Fibroblast of villous mesenchyme (primary cell): ENCODE data around the gene LRPPRC. TPM values are rescaled to one million over a fixed set of nuclear protein-coding genes. Genes with fewer than 3 reads are reported as not detected.

ENCODE experiments used
- DNase-seq: peaks from one replicate; pipeline ENCODE4 v3.0.0-alpha.2; 2010; ENCODE audit warnings: low read depth
- H3K4me3 ChIP-seq: 2 replicates; pipeline ENCODE4 v1.5.1; 2011; ENCODE audit warnings: low read depth, mild to moderate bottlenecking, low read length
- CTCF ChIP-seq: IDR thresholded peaks from 2 replicates; pipeline ENCODE4 v1.5.1; 2012; ENCODE audit warnings: low read depth, mild to moderate bottlenecking, low read length; ENCODE audit not compliant: insufficient read depth
- total RNA-seq: library from RNA; depleted of rRNA; stranded (reverse); fragments of >200 nt; gene quantifications from 2 replicates; pipeline ENCODE4 v1.2.3, GENCODE V29; 2012

Gene LRPPRC
- total RNA-seq, 1 donor, result 63.9 TPM

DNA sequence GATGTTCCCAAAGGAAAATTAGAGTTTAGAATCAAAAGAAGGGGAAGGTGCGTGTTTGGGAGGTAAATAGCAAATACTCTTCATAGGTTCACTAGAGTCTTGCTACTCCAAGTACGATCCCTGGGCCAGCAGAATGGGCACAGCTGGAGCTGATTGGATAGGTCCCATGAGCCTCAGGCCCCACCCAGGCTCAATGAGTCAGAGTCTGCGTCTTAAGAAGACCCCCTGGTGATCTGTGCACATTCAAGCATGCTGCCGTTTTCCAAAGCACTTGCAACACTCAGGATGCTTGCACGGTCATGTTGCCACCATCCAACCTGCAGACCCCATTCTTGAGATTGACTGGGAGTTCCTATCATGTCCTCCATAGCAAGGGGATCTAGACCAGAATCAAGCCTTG, 116.5 kb downstream of the LRPPRC start:
- TF ChIP-seq CTCF, result no peak
- DNase-seq, result no peak
- no peak overlapping the region for H3K4me3 ChIP-seq

DNA sequence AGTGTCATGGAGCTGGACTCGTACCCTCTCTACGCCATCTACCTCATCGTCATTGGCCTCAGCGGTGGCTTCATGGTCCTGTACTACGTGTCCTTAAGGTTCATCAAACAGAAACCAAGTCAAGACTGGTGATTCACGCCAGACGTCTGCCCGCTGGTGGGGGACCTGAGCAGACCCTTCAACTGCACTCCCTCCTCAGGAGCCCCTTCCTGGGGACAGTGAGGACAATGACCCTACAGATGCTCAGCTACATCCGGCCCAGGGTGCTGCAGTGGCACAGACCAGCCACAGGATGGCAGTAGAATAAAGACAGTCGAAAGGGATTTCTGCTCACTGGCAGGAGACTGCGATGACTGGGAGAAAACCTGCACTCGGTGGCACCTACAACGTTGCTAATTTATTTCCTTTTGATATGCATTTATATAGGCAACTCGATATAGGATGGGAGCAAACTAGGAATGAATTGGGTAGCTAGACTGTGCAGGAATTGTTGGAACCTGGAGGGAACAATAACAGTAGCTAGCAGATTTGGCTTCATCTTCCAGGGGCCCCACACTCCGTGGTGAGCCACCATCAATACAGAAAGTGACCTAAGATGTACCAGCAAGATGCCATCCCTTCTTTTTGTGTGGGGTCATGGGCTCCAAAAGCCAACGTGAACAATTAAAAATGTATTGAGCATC, 117.9 kb downstream of the LRPPRC start:
- peak; percentile 98 for TF ChIP-seq CTCF
- peak; percentile 59 for DNase-seq
- no peak overlapping the region for H3K4me3 ChIP-seq

DNA sequence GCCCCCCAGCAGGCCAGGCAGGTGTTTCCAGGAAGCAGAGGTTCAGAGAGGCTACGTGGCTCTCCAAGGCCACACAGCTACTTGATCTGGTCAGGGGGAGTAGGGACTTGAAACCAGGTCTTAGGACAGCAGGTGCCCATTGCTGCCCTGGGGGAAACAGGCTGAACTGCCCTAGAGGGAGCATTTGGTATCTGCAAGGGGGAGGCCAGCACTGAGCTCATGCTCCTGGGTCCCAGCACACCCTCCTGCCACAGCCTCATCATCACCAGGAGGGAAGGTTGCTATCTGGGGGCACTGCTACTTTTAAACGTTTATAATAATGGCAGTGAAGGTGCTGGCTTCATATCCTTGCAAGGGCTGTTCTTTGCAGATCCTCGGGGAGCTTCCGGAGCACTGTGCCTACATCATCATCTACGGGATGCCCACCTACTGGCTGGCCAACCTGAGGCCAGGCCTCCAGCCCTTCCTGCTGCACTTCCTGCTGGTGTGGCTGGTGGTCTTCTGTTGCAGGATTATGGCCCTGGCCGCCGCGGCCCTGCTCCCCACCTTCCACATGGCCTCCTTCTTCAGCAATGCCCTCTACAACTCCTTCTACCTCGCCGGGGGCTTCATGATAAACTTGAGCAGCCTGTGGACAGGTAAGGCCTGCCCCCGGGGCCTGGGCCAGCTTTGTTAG, 120.9 kb downstream of the LRPPRC start:
- TF ChIP-seq CTCF, result no peak
- no peak for DNase-seq
- no peak overlapping the region for H3K4me3 ChIP-seq

- DNase-seq, result no peak
- TF ChIP-seq CTCF, result no peak
- H3K4me3 ChIP-seq, result no peak overlapping the region
Measured at GRCh38 chr2:43872151-43872550, 123.6 kb downstream of the LRPPRC start.

DNA sequence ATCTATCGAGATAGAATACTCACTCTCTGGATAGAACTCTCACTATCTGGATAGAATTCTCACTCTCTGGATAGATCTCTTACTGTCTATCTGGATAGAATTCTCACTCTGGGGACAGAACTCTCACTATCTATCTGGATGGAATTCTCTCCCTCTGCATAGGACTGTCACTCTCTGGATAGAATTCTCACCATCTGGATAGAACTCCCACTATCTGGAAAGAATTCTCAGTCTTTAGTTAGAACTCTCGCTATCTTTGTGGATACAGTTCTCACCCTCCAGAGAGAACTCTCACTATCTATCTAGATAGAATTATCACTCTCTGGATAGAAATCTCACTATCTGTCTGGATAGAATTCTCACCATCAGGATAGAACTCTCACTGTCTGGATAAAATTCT, 140.5 kb downstream of the LRPPRC start:
- TF ChIP-seq CTCF, result no peak
- no peak overlapping the region for H3K4me3 ChIP-seq
- no peak for DNase-seq

DNA sequence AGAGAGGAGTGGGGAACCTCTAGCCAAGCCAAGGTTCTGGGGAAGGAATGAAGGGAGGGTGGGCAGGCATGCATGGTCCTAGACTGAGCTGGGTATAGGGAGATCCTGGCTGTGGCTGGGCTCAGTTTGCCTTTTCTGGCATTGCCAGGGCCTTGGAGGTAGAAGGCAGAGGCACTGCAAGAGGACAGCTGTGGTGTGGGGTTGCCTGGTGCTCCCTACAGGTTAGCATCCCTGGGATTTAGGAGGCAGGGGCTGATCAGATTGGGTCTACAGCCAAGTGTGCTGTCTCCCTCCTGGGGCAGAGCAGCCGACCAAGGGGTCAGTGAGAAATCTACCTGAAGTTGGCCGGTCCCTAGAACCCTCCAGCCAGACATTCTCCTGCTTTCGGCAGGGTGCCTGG, 141.1 kb downstream of the LRPPRC start:
- TF ChIP-seq CTCF, result no peak
- DNase-seq, result no peak
- H3K4me3 ChIP-seq, result no peak overlapping the region
